Body of pancreas (tissue), 4 donors: Measurements from ENCODE around the gene CCDC78.

Experiments used
- POLR2A ChIP-seq, 3 donors: fragments of 450-650 bp; IDR thresholded peaks; one replicate each; pipeline ENCODE4 v1.6.1; 2016; ENCODE audit warnings: antibody characterized with exemption in 3 of 3, mild to moderate bottlenecking in 2 of 3
- TF ChIP-seq, protein P1 (sequence below), 7 experiments: fragments of 450-650 bp in 4 of 7; fragments of 200-600 bp in 3 of 7; sonication (generic) in 3 of 7; IDR thresholded peaks; one replicate each; pipeline ENCODE4 v1.5.1; 2016 to 2019; ENCODE audit warnings: antibody characterized with exemption in 7 of 7

DNA sequence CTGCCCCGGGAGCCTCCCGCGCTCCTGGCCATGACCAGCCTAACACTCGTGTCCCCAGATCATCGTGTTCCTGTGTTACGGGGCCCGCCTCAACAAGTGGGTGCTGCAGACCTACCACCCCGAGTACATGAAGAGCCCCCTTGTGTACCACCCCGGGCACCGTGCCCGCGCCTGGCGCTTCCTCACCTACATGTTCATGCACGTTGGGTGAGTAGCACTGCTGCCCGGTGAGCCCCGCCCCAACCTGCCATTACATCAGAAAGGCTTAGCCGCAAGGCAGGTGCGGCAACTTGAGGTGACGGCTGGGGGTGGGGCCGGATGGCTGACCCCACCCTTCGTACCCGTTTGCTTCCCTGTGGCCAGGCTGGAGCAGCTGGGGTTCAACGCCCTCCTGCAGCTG lies 49.3 kb downstream of the CCDC78 start:
- TF ChIP-seq, protein P1, sequence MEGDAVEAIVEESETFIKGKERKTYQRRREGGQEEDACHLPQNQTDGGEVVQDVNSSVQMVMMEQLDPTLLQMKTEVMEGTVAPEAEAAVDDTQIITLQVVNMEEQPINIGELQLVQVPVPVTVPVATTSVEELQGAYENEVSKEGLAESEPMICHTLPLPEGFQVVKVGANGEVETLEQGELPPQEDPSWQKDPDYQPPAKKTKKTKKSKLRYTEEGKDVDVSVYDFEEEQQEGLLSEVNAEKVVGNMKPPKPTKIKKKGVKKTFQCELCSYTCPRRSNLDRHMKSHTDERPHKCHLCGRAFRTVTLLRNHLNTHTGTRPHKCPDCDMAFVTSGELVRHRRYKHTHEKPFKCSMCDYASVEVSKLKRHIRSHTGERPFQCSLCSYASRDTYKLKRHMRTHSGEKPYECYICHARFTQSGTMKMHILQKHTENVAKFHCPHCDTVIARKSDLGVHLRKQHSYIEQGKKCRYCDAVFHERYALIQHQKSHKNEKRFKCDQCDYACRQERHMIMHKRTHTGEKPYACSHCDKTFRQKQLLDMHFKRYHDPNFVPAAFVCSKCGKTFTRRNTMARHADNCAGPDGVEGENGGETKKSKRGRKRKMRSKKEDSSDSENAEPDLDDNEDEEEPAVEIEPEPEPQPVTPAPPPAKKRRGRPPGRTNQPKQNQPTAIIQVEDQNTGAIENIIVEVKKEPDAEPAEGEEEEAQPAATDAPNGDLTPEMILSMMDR (IDR thresholded peaks at IDR 0.05), result no peak
- no peak for TF ChIP-seq POLR2A (IDR thresholded peaks at IDR 0.05)
